ENCODE results near the gene ADGRD1. TPM values are rescaled to one million over a fixed set of nuclear protein-coding genes. Genes with fewer than 3 reads are reported as not detected.

Gene ADGRD1
- total RNA-seq, 1 donor from 2014 or later, result 1.7 TPM

DNA sequence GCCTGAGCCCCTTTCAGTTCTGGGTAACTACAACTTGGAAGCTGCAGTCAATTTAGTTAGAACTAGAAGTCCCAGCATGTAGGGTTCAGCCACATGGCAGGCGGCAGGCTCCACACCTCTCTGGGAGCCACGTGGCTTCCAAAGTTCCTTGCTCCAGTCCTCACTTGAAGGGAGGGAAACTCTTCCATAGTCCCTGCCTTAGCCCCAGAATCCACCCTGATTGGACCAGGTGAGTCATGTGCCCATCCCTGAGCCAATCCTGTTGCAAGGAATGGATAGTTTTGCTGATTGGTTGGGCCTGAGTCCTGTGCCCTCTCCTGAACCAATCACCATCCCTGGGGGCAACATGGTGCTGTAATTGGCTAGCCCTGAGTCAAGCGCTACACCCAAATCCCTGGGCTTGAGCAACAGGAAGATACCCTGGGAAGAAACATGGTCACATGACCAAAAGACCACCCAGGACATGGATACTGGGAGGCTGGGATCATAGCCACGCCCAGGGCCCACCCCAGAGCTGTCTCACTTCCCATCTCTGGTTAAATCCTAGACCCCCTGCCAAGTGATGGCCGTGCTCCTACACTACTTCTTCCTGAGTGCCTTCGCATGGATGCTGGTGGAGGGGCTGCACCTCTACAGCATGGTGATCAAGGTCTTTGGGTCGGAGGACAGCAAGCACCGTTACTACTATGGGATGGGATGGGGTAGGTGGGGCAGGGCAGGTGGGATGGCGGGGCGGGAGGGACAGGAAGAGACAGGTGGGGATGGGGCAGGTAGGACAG, 154.7 kb downstream of the ADGRD1 start:
- Mint-ChIP-seq H3K36me3 (ENCODE audit: low read depth, unreplicated experiment) (peaks cover 3% of the 10 kb centered on the region), H3K4me3 (ENCODE audit: unreplicated experiment) (no peak overlapping the region), H3K27ac (ENCODE audit: unreplicated experiment) (no peak overlapping the region), H3K27me3 (ENCODE audit: unreplicated experiment) (peaks cover 1% of the 10 kb centered on the region), H3K4me1 (ENCODE audit: unreplicated experiment) (no peaks in the 10 kb centered on the region), H3K9me3 (ENCODE audit: unreplicated experiment) (no peaks in the 10 kb centered on the region)
- TF ChIP-seq, protein P1, sequence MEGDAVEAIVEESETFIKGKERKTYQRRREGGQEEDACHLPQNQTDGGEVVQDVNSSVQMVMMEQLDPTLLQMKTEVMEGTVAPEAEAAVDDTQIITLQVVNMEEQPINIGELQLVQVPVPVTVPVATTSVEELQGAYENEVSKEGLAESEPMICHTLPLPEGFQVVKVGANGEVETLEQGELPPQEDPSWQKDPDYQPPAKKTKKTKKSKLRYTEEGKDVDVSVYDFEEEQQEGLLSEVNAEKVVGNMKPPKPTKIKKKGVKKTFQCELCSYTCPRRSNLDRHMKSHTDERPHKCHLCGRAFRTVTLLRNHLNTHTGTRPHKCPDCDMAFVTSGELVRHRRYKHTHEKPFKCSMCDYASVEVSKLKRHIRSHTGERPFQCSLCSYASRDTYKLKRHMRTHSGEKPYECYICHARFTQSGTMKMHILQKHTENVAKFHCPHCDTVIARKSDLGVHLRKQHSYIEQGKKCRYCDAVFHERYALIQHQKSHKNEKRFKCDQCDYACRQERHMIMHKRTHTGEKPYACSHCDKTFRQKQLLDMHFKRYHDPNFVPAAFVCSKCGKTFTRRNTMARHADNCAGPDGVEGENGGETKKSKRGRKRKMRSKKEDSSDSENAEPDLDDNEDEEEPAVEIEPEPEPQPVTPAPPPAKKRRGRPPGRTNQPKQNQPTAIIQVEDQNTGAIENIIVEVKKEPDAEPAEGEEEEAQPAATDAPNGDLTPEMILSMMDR (IDR thresholded peaks at IDR 0.05; ENCODE audit: unreplicated experiment), result no peak
- DNase-seq (ENCODE audit: low spot score), result no peak

DNA sequence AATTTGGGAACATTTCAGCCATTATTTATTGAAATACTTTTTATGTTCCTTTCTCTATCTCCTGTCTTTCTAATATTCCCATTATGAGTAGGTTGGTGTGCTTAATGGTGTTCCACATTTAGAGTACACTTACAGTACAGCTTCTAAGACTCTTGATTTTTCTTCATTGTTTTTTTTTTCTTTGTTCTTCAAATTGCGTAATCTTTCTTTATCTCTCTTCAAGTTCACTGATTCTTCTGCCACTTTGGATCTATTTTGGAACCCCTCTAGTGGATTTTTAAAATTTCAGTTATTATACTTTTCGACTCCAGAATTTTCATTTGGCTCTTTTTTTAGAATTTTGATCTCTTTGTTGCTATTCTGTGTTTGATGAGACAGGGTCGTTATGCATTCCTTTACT, 157.7 kb downstream of the ADGRD1 start:
- no peak overlapping the region for H3K4me3 Mint-ChIP-seq (ENCODE audit: unreplicated experiment)
- H3K27ac Mint-ChIP-seq (ENCODE audit: unreplicated experiment), result no peak overlapping the region
- H3K36me3 Mint-ChIP-seq (ENCODE audit: low read depth, unreplicated experiment), result no peaks in the 10 kb centered on the region
- H3K4me1 Mint-ChIP-seq (ENCODE audit: unreplicated experiment), result no peaks in the 10 kb centered on the region
- H3K9me3 Mint-ChIP-seq (ENCODE audit: unreplicated experiment), result no peaks in the 10 kb centered on the region
- no peaks in the 10 kb centered on the region for H3K27me3 Mint-ChIP-seq (ENCODE audit: unreplicated experiment)
- TF ChIP-seq, protein P1 (IDR thresholded peaks at IDR 0.05; ENCODE audit: unreplicated experiment), result no peak
- no peak for DNase-seq (ENCODE audit: low spot score)

DNA sequence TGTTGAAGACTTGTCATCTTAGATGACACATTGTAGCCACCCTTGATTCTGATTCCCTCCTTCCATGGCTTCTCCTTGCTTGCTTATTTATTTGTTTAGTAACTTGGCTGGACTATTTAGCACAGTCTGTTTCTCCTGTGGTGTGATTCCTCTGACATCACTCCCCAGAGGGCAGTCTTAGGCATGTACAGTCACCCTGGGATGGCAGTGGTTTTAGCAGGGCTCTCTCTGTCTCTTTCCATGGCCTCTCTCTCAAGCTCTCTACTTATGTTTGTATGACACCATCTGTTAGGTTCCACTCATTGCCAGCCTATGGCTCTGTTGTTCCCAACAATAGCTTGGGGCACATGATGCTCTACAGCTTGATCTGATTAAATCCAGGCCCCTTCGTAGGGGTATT, 158.3 kb downstream of the ADGRD1 start:
- no peaks in the 10 kb centered on the region for H3K36me3 Mint-ChIP-seq (ENCODE audit: low read depth, unreplicated experiment)
- no peak overlapping the region for H3K27ac Mint-ChIP-seq (ENCODE audit: unreplicated experiment)
- H3K9me3 Mint-ChIP-seq (ENCODE audit: unreplicated experiment), result no peaks in the 10 kb centered on the region
- no peak for DNase-seq (ENCODE audit: low spot score)
- H3K4me3 Mint-ChIP-seq (ENCODE audit: unreplicated experiment), result no peak overlapping the region
- H3K27me3 Mint-ChIP-seq (ENCODE audit: unreplicated experiment), result no peaks in the 10 kb centered on the region
- no peaks in the 10 kb centered on the region for H3K4me1 Mint-ChIP-seq (ENCODE audit: unreplicated experiment)
- TF ChIP-seq, protein P1 (IDR thresholded peaks at IDR 0.05; ENCODE audit: unreplicated experiment), result no peak

DNA sequence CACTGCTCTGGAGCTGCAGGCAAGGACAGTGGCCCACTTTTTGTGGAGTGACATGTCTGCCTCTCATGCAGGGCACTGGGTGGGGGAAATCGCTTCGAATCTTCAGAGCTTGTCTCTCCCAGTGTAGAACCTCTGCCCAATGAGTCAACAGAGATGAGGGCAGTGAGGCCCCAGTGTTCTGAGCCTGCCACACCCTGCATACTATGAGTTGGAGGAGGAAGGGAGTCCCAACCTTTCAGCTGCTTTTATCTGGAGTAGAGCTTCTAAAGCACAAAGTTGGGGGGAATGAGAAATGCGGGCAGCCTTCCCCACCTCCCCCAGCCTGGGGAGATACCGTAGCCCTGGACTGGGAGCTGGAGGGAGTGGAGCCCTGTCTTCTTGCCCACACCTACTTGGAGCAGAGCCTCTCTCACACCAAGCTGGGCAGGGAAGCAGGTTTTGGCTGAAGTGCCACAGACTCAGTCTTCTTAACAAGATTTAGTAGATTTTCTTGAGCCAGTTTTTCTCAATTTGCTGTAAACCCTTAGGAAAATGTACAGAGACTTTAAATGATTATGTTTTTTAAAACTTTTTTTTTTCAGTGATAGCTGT, 159.1 kb downstream of the ADGRD1 start:
- DNase-seq (ENCODE audit: low spot score), result no peak
- H3K36me3 Mint-ChIP-seq (ENCODE audit: low read depth, unreplicated experiment), result no peaks in the 10 kb centered on the region
- H3K27ac Mint-ChIP-seq (ENCODE audit: unreplicated experiment), result no peak overlapping the region
- TF ChIP-seq, protein P1 (IDR thresholded peaks at IDR 0.05; ENCODE audit: unreplicated experiment), result no peak
- no peaks in the 10 kb centered on the region for H3K4me1 Mint-ChIP-seq (ENCODE audit: unreplicated experiment)
- no peaks in the 10 kb centered on the region for H3K9me3 Mint-ChIP-seq (ENCODE audit: unreplicated experiment)
- H3K27me3 Mint-ChIP-seq (ENCODE audit: unreplicated experiment), result no peaks in the 10 kb centered on the region
- H3K4me3 Mint-ChIP-seq (ENCODE audit: unreplicated experiment), result no peak overlapping the region

Data from endothelial cell (in vitro differentiated cells).